ENCODE results near the gene CLCN5.

- TF ChIP-seq CTCF (IDR thresholded peaks at IDR 0.05) (no peak), POLR2AphosphoS5 (IDR thresholded peaks at IDR 0.05; ENCODE audit: insufficient read depth in 1 of 2, low read depth in 1 of 2) (no peak)
Observed at GRCh38 chrX:49930039-49930438, 7.6 kb downstream of the CLCN5 start.
